HG03565 (cell line): ENCODE results near the gene ASB10.

ENCODE experiments used
- ATAC-seq: cut with Tn5 transposase; IDR thresholded peaks from one replicate; pipeline ENCODE4 v1.9.1; 2021; ENCODE audit warnings: mild to moderate bottlenecking, moderate library complexity; ENCODE audit not compliant: unreplicated experiment

ASB10 gene

DNA sequence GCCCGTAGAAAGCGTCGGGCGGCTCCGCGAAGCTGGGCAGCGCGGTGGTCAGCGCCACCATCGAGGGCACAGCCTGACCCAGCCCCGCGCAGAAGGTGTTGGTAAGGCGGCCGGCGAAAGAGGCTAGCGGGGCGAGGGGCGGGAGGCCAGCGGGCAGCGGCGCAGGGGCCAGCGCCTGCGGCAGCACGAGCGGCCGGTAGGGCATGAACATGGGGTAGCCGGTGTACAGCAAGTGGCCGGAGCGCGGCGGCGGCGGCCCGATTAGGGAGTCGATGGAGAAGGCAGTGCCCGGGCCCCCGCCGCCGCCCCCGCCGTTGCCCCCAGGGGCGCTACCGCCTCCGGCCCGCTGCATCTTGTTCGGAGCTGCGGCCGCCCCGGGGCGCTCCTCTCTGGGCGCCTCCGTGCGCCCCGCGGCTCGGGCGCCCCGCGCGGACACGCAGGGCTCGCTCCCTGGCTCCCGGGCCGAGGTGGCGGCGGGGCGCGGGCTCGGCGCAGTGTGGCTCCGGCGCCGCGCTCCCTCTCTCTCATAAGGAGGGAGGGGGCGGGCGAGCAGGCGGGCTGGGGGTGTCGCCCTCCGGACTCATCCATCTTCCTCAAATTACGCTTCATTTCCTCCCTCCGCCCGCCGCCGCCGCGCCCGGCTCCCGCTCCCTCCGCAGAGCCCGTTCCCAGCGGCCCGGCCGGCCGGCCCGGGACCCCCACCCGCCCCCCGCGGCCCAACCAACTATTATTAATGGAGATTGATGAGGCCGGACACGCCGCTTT, 19.7 kb downstream of the ASB10 start, which contains the start of gene GBX1:
Gene GBX1, minus strand, starts transcription at position 498 of the 765 bp plus-strand sequence. Its CDS starts 146 bp downstream, at position 352.
- ATAC-seq = no peak

DNA sequence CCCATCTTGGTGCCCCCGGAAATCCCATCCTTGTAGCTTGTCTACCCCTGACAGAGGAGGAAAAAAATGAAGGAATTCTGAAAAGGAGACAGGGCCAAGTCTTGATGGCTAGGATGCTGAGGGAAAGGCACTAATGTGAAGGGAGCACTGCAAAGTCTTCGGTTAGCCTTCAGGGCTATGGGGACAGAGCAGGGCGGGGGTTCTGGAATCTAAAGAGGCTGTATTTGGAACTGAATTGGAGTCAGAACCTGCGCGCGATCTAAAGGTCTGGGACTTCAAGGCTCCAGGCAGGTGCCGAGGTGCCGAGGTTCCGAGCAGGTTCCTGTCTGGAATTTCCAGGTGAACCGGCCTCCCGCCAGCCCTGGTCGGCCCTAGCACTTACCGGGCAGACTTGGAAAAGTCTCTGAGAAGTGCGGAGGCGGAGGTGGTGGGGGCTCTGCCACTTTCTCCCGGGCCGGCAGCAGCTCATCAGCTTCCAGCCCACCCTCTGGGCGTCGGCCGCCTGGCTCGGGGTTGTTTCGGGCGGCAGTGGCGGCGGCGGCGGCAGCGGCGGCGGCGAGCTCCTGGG, 20.3 kb downstream of the ASB10 start:
- no peak for ATAC-seq

DNA sequence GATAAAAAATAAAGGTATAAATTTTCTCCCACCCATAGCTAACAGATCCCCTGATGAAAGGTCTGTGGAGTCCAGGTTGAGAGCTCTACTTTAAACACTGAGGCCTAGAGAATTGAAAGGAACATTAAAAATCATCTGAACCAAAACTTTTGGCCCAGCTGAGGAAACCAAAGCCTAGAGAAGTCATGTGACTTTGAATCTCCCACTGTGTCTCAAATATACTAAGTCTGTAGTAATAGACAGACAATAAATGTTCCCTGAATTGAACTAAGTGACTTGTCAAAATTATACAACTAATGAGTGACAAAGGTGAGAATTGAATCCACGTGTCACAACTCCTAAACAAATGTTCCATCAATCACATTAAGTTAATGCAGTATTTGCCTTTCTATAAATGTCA, 25.3 kb downstream of the ASB10 start:
- no peak for ATAC-seq

DNA sequence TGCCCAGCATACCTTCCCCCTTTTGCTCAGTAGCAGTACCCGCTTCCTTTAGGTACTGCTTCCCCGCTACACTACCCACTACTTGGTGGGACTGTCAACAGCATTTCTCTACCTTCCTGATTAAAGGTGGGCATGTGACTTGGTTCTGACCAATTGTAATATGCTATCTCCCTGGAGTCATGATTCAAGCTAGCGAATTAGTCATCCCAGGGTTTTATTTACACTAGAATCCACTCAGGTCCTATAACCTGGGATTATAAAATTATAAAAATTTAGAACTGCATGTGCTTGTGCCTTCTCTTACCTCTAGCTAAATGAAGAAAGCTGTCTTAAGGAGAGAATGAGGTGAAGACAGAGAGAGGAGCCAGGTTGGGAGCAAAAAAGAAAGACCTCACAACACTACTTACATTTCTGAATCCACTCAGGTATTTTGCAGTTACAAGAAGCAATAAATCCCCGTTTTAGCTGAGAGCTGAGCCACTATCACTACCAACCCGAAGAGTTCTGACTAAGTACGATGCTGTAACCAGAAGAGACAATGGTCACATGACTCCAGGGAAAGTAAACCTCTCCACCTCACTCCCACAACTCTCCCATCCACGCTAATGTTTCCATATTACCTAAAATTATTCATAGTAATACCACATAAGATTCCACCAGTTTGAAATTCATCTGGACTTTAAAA, 29.3 kb downstream of the ASB10 start:
- ATAC-seq = no peak

DNA sequence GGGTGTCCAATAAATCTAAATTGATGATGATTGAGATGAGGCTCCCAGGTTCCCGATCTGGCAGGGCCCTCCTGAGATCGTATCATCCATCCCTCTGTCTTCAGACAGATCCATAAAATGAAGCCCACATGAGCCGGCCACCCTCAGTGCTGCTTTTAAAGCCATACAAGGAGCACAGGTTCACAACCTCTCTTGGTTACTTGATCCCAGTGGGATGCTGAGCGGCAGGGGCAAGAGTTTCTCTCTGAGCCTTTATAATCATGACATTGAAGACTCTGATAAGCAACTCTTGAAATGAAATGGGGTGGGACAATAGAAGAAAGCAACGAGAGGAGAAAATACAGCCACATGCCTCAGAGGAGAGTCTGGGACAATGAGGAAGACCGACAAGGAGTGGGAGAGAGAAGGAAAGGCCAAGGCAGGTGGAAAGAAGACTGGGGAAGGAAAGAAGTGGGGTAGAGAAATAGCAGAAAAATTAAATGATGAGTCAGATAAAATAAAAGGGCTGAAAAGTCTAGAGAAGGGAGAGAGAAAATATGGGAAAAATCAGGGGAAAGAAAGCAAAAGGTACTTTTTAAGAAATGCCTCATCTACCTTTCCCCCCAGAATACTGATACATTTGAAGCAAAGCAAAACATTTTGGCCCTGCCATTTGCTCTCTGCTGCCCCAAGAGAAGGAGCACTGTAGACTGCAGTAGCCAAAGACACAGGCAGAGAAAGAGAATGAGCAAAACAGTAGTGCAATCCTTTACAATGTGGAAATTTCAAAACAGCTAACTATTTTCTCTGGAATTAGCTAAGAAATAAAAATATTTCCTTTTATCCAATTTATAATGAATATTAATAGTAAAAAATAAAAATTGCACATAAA, 34.2 kb downstream of the ASB10 start:
- ATAC-seq = no peak

DNA sequence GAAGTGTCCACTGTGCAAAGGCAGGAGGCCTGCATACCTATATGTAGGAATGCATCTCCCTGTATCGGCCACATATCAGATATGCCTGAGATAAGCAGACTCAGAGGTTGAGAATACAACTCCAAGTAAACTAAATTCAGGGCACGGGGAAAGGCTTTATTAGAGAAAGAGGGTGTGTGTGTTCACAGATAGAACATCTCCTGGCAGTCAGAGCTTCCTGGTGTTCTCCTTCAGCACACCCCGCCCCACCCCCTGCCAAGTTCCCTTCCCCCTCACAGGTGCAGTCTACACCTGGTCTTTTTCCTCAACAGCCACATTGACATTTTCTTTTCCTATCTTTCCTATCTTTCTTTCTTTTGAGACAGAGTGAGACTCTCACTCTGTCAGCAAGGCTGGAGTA, 36.7 kb downstream of the ASB10 start:
- no peak for ATAC-seq

DNA sequence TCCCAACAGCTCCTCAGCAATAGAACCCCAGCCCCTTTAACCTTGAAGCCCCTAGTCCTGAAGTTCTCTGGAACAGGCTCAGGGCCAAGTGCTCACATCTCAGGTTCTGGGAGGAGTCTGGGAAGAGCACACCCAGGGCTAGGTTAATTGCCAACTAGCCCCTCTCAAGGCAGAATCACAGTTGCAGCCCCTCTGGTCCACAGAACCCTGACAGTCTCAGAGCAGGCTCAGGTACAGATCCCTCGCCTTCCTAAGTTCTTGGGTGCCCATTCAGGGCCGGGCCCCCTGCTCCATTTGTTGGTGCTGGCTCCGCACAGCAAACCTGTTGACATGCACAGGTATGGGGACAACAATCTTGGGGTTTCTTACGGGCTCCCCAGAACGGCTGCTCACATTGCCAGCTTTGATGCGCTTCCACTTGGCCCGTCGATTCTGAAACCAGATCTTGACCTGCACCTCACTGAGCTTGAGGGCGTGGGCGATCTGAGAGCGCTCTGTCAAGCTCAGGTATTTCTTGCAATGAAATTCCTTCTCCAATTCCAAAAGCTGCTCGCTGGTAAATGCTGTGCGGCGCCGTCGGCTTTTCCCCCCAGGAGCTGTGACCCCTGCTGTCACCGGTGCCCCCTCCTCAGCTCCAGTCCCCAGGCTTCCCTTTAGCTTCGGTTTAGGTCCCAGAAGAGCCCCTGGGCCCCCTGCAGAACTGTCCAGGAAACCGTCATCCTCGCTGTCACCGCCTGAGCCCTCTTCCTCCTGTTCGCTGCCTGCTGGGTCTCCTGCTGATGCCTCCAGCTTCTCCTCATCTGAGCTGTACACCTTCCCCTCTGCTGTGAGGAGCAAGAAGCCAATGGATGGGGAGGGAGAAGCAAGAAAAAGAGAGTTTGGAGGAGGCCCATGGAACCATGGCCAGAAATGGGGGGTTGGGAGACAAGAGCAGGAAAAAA, 38.5 kb downstream of the ASB10 start:
- ATAC-seq = no peak

DNA sequence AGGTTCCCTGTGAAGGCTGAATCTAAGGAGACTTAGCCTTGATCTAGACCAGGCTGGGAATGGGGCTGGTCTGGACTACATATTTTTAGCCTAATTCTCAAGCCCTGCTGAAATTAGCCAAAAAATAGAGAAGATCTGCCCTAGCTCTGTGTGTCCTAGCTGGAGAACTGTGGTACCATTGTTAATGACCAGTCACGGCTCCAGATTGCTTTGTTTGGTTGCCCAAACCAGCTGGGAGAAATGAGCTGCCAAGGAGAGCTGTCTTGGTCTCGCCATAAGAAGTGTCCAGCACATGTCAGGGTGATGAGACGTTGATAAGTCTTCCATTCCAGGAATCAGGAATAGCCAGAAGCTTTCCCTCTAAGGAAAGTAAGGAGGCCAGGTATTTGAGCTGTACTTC, 40.3 kb downstream of the ASB10 start:
- no peak for ATAC-seq

DNA sequence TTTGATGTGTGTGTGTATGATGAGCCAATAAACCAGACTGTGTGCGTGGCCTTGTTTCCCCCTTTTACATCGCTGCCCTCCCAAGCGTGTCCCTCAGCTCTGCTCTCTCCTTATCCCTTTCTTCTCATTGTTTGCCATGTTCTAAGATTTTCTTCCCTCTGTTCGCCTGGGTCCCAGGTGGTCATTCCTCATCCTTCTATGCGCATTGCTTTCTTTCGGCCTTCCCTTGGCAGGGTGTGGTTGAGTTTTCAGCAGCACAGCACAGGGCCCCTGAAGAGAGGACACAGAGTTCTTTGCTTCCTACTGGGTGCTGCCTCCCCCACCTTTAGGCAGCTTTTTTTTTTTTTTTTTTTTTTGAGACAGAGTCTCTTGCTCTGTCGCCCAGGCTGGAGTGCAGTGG, 42.7 kb downstream of the ASB10 start:
- no peak for ATAC-seq

DNA sequence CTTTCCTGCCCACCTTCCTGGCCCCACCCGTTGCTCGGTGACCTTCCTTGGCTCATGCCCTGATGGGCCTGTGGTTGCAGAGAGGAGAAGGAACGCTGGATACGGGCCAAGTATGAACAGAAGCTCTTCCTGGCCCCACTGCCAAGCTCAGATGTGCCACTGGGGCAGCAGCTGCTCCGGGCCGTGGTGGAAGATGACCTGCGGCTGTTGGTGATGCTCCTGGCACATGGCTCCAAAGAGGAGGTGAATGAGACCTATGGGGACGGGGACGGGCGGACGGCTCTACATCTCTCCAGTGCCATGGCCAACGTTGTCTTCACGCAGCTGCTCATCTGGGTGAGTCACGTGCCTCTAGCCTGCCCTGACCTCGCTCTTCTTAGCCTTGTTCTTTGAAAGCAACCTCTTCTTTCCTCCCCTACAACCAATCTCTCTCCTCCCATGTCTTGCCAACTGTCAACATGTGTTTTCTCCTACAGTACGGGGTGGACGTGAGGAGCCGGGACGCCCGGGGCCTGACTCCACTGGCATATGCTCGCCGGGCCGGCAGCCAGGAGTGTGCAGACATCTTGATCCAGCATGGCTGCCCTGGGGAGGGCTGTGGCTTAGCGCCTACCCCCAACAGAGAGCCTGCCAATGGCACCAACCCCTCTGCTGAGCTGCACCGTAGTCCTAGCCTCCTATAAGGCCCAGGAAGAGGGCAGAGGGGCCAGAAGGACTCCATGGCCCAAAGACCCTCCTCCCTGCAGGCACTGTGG, 43.6 kb downstream of the ASB10 start:
- no peak for ATAC-seq

DNA sequence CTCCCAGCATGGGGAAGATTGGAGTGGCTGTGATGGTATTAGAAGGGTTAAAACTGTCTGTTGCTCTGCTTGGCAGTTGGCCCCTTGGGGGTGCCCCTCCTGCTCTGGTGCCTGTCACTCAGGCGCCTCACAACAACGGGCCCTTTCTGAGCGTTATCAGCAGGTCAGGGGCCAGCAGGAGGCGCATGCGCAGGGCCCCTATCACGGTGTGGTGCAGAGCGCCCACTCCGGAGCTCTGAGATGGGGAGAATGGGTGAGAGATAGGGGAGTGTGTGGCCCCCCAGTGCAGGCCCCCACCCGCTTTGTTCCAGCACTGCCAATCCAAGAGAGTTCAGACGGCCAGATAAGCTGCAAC, 44.4 kb downstream of the ASB10 start:
- no peak for ATAC-seq

DNA sequence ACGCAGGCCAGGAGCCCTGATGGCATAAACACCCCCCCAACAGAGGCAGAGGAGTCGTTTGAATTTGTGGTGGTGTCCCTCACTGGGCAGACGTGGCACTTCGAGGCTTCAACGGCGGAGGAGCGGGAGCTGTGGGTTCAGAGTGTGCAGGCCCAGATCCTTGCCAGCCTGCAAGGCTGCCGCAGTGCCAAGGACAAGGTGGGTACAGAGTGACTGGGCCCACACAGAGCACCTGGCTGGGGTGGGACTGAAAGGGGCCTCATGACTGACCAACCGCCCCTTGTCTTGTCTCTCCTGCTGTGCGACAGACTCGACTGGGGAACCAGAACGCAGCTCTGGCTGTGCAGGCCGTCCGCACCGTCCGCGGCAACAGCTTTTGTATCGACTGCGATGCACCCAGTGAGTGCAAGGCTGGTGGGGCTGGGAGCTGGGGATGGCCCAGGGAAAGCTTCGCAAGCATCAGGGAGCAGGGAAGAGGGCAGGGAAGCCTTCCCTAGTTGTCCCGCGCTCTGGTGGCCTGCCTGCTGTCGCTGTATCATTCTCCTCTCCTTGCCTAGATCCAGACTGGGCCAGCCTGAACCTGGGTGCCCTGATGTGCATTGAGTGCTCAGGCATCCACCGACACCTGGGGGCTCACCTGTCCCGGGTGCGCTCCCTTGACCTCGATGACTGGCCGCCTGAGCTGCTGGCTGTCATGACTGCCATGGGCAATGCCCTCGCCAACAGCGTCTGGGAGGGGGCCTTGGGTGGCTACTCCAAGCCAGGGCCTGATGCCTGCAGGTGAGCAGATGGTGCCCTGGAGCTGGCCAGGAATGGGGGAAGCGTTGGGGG, 45.0 kb downstream of the ASB10 start:
- ATAC-seq = no peak

DNA sequence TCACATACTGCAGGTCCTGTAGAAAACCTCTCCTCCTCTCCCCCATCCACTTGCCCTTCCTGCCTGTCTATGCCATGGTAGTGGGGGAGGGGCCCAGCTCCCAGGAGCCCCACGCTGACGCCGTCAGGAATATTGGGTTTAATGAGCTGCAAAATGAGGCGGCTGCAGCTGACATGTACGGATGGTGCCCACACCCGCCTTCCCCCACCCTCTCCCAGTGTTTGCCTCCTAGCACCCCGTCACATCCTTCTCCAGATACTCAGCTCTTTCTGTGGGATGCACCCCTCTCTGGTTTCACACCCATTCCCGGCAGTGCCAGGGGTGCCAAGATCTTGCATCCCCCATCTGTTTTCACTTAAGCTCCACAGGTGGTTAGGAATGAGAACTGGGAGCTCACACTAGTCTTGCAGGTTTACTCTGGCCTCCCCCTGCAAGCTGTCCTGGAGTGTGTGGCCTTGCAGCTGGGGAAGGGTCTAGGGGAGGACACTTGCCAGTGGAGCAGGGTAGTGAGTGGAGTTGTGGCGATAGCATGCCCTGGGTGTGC, 45.7 kb downstream of the ASB10 start:
- ATAC-seq = no peak

DNA sequence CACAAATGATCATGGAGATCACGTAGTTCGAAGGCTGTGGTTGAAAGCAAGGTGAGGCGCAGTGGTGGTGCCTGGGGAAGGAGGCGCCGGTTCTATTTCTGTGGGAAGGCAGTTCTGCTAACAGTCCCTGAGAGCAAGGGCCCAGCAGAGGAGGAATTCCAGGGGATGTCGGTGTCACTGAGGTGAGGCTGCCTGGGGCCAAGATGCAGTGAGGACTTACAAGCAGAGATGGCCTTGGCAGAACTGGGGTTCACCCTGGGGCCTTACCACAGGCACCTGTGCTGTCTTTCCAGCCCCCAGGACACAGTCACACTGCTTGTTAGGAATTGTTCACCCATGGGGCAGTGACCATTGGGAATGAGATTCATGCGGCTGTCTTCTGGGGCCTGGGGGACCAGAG, 46.2 kb downstream of the ASB10 start:
- no peak for ATAC-seq

DNA sequence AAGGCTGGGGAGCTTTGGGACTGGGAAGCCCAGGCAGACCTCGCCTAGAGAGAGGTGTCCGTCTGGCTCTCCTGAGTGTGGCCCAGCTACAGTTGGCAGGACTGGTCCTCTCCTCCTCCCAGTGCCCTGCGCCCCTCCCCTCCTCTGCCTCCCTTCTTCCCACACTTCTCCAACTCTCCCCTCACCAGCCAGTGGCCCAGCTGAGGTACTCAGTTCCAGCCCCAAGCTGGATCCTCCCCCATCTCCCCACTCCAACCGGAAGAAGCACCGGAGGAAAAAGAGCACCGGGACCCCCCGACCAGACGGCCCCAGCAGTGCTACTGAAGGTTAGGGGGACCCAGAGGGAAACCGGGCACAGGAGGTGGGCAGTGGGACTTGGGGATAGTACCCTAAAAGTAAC, 47.3 kb downstream of the ASB10 start:
- no peak for ATAC-seq

DNA sequence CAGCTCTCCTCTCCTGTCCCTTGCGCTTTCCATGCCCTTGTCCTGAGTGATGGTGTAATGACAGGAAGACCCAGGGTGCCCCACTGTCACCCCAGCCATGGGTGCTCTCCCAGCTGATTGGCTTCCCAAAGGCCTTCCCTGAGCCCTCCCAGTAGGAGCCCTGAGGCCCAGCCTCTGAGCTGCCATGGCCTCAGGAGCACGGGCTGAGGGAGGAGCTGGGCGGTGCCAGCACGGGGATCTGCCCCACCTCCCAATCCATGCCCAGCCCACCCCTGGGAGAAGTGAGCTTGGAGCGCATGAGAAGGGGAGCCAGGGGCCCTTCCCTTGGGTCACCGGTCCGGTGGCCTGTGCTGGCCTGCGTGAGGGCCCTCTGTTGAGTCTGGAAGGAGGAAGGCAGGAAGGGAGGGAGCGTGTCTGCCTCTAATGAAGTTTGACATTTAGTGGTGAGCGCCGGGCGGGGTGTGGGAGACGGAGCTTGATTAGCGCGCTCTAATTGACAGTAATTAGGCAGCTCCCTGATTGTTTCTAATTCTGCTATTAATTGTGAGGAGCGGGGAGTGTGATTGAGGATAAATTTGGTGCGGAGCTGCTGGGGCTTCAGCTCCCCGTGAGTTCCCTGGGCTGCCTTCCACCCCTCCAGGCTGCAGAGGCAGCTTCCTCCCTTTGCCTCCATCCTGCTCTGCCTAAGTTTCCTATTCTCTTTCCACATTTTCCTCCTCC, 47.8 kb downstream of the ASB10 start:
- no peak for ATAC-seq

DNA sequence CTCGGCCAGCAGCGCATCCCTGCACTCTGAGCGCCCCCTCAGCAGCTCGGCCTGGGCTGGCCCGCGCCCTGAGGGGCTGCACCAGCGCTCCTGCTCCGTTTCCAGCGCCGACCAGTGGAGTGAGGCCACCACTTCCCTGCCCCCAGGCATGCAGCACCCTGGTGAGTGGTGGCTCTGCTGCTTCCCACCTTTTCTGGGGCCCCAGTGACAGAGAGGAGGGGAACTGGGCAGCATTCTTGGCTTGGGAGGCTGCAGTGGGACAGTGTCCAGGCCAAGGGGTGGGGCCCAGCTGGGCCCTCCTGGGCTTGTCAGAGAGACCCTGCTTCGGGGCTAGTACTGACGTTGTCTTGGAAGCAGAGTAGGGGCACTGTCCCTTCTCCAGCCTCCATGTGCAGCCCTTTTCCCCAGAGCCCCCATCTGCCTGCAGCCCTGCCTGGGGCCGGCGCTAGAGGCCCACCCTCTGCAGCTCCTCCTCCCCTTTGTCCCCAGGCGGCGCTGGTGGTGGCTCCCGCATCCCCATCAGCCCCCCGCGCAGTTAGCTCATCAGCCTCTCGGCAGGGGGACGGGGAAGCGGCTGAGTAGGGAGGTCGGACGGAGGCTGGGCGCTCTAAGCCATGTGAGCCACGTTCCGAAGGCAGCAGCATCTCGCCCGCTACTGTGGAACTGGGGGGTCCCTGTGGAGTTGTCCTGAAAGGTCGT, 48.7 kb downstream of the ASB10 start:
- no peak for ATAC-seq
